T-cell (primary cell): ENCODE results near the gene DSG4. TPM values are rescaled to one million over a fixed set of nuclear protein-coding genes. Genes with fewer than 3 reads are reported as not detected.

ENCODE experiments used
- ATAC-seq, 4 experiments: fragments of 200-7000 bp in 3 of 4; fragments of 150-1000 bp in 1 of 4; cut with Tn5 transposase; replicated peaks in 1 of 4; 1 replicate in 3 of 4; 2 replicates in 1 of 4; pipeline ENCODE4 v1.10.0; 2021; ENCODE audit warnings: moderate library complexity in 3 of 4, mild to moderate bottlenecking in 2 of 4, moderate number of reproducible peaks in 1 of 4
- CTCF ChIA-PET, 2 donors: fragments of 300-600 bp; sonication (Branson Sonifier 250); formaldehyde crosslinking; loops; one replicate each; lab custom pipeline; 2022; ENCODE audit warnings: antibody characterized with exemption in 2 of 2; lab: Charles Lee
- POLR2A ChIA-PET, 2 donors: fragments of 300-600 bp; sonication (Branson Sonifier 250); formaldehyde crosslinking; loops; one replicate each; lab custom pipeline; 2022; ENCODE audit warnings: antibody characterized with exemption in 2 of 2; lab: Charles Lee
- DNase-seq, 35 experiments: peaks; one replicate each; pipeline versions ENCODE4 v3.0.0 to v3.0.0-alpha.2; 2013 to 2023
- H3K27ac ChIP-seq: one replicate; pipeline ENCODE4 v1.5.1; 2013; ENCODE audit warnings: low read length
- H3K27me3 ChIP-seq, 2 experiments: replicated peaks in 1 of 2; 1 replicate in 1 of 2; 2 replicates in 1 of 2; pipeline versions ENCODE4 v1.6.1 to v1.7.0; 2013; ENCODE audit warnings: low read length in 1 of 2, mixed read lengths in 1 of 2; ENCODE audit not compliant: control insufficient read depth in 2 of 2, insufficient read depth in 2 of 2; ENCODE audit errors: extremely low read depth in 1 of 2
- H3K36me3 ChIP-seq, 2 donors: 1 replicate in 1 of 2; 2 replicates in 1 of 2; pipeline versions ENCODE4 v1.6.1 to v1.7.0; 2013; ENCODE audit warnings: low read length in 1 of 2; ENCODE audit not compliant: control insufficient read depth in 2 of 2, insufficient read depth in 1 of 2; ENCODE audit errors: extremely low read depth in 1 of 2
- H3K4me1 ChIP-seq, 2 experiments: 1 replicate in 1 of 2; 2 replicates in 1 of 2; pipeline versions ENCODE4 v1.6.1 to v1.7.0; 2013; ENCODE audit warnings: low read length in 2 of 2, mixed read lengths in 1 of 2; ENCODE audit not compliant: insufficient read depth in 2 of 2, control insufficient read depth in 1 of 2; ENCODE audit errors: extremely low read depth in 1 of 2
- H3K4me3 ChIP-seq, 2 donors: 1 replicate in 1 of 2; 2 replicates in 1 of 2; pipeline versions ENCODE4 v1.5.1 to v1.7.0; 2013; ENCODE audit warnings: mild to moderate bottlenecking in 2 of 2, low read length in 1 of 2, moderate library complexity in 1 of 2; ENCODE audit not compliant: control insufficient read depth in 1 of 2; ENCODE audit errors: extremely low read depth in 1 of 2
- H3K9me3 ChIP-seq: 2 replicates; pipeline ENCODE4 v1.7.0; 2013
- H3K27ac Mint-ChIP-seq, 2 donors: one replicate each; pipeline ENCODE4 v1.8.0; 2020 to 2021; ENCODE audit warnings: mild to moderate bottlenecking in 2 of 2, mixed read lengths in 2 of 2
- H3K27me3 Mint-ChIP-seq, 2 donors: one replicate each; pipeline ENCODE4 v1.8.0; 2021 to 2022; ENCODE audit warnings: mixed read lengths in 2 of 2
- H3K36me3 Mint-ChIP-seq: one replicate; pipeline ENCODE4 v1.8.0; 2021; ENCODE audit warnings: mixed read lengths
- H3K4me1 Mint-ChIP-seq, 3 donors: one replicate each; pipeline ENCODE4 v1.8.0; 2020 to 2022; ENCODE audit warnings: mixed read lengths in 3 of 3, mild to moderate bottlenecking in 1 of 3
- H3K4me3 Mint-ChIP-seq, 3 donors: one replicate each; pipeline ENCODE4 v1.8.0; 2020 to 2022; ENCODE audit warnings: mild to moderate bottlenecking in 3 of 3, mixed read lengths in 3 of 3, moderate library complexity in 3 of 3
- H3K9me3 Mint-ChIP-seq, 3 donors: one replicate each; pipeline ENCODE4 v1.8.0; 2020 to 2022; ENCODE audit warnings: mixed read lengths in 3 of 3
- WGBS: methylation state at CpG from one replicate; pipeline ENCODE4 v1.1.5; 2013; ENCODE audit warnings: missing lambda C conversion rate; ENCODE audit not compliant: insufficient coverage; 5-methylcytosine and 5-hydroxymethylcytosine counted together
- total RNA-seq, 35 experiments: library from RNA in 6 of 35; stranded (reverse) in 6 of 35; fragments of 120-200 nt in 1 of 35; gene quantifications; one replicate each; pipeline versions ENCODE4 v1.2.1 to v1.2.4 and lab custom pipeline; 2013 to 2026

DSG4 gene
- total RNA-seq, 5 donors from 2014 or later (not counting 1 experiment from before 2014, with no cell fraction given): not detected

DNA sequence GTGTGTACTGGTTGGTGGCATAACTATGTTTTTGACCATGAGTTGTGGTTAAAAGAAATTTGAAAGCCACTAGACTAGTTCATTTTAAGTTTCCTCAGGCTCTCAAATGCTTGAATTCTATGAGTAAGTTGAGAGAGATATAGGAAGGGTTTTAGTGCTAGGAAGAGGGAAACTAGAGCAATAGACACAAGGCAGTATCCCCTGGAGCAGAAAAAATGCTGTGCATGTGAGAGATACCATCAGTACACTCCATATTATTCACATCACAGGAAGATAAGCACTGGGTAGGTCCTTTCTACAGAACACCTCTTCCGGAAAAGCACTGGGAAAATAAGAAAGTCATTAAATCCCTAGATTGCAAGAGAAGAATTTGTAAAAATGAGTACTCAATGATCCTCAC is 51.6 kb downstream of the DSG4 start:
- H3K27me3 ChIP-seq: no peaks in the 10 kb centered on the region
- H3K4me3 ChIP-seq: no peak overlapping the region
- DNase-seq (no peak), ATAC-seq (no peak)
- POLR2A ChIA-PET: no interaction called here
- no peaks in the 10 kb centered on the region for H3K36me3 ChIP-seq
- WGBS: no CpG with 5 or more reads among the region's 1 CpG
- H3K4me3 Mint-ChIP-seq: no peak overlapping the region
- H3K27ac ChIP-seq: no peak overlapping the region
- H3K4me1 ChIP-seq: no peaks in the 10 kb centered on the region
- CTCF ChIA-PET: no interaction called here
- peaks cover 0 to 5% of the 10 kb centered on the region in 2 donors for H3K27me3 Mint-ChIP-seq
- no peaks in the 10 kb centered on the region for H3K36me3 Mint-ChIP-seq
- H3K4me1 Mint-ChIP-seq: no peaks in the 10 kb centered on the region
- no peak overlapping the region for H3K27ac Mint-ChIP-seq
- peaks cover 4% of the 10 kb centered on the region for H3K9me3 ChIP-seq
- H3K9me3 Mint-ChIP-seq: peaks cover 0 to 12% (median 0%) of the 10 kb centered on the region in 3 donors

DNA sequence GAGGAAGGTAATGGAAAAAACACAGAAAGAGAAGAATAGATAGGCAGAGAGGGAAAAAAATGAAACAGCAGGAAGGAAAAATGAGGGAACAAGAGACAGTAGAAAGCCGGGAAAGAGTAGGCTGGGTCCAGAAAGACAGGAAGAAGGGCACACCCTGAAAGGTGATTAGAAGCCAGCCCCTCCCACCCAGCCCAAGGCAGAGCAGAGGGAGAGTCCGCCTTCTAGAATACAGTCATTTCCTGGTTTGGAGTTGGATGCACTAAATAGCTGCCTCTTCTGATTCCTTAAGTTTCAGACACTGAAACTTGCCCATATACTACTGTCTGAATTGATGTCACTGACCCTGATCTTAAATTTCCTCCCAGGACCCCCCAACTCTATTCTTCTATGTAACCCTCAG is 53.0 kb downstream of the DSG4 start:
- ChIA-PET POLR2A (no interaction called here), CTCF (no interaction called here)
- Mint-ChIP-seq H3K36me3 (no peaks in the 10 kb centered on the region), H3K27me3 (peaks cover 0 to 5% of the 10 kb centered on the region in 2 donors), H3K4me3 (no peak overlapping the region), H3K4me1 (no peaks in the 10 kb centered on the region), H3K9me3 (peaks cover 0 to 19% (median 0%) of the 10 kb centered on the region in 3 donors), H3K27ac (no peak overlapping the region)
- no peaks in the 10 kb centered on the region for H3K27me3 ChIP-seq
- DNase-seq: no peak
- no peaks in the 10 kb centered on the region for H3K4me1 ChIP-seq
- H3K9me3 ChIP-seq: peaks cover 4% of the 10 kb centered on the region
- H3K27ac ChIP-seq: no peak overlapping the region
- no peaks in the 10 kb centered on the region for H3K36me3 ChIP-seq
- no CpG with 5 or more reads among the region's 2 CpGs for WGBS
- no peak overlapping the region for H3K4me3 ChIP-seq
- ATAC-seq: no peak

DNA sequence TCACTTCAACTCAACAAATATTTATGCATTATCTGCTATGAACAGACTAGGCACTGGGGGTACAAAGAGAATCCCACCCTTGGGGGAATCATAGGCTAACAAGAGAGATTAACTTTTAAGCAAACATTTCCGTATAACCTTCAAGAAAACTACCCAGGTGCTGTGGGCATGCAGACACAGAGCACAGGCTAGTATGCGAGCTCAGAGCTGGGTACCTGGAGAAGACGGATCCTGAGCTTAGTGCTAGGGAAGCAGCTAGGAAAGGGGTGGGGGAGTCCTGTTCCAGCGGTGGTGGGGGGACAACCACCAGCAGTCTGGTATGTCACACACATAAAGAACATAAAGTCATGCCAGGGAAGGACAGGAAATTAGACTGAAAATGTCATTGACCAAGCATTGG is 53.5 kb downstream of the DSG4 start:
- Histone ChIP-seq H3K4me3 (no peak overlapping the region), H3K9me3 (peaks cover 4% of the 10 kb centered on the region), H3K27me3 (no peaks in the 10 kb centered on the region), H3K27ac (no peak overlapping the region), H3K36me3 (no peaks in the 10 kb centered on the region), H3K4me1 (no peaks in the 10 kb centered on the region)
- Mint-ChIP-seq H3K4me1 (no peaks in the 10 kb centered on the region), H3K4me3 (no peak overlapping the region), H3K27ac (no peak overlapping the region), H3K36me3 (no peaks in the 10 kb centered on the region), H3K9me3 (peaks cover 0 to 23% (median 0%) of the 10 kb centered on the region in 3 donors), H3K27me3 (peaks cover 0 to 5% of the 10 kb centered on the region in 2 donors)
- ATAC-seq: no peak
- DNase-seq: no peak
- ChIA-PET CTCF (interaction anchor here in 1 of 2 donors (1.1 kb wide), 1 partner anchor 10 kb away, joined by 3 read pairs; no protein-coding TSS in a partner anchor), POLR2A (no interaction called here)
- 100% methylated on average over 1 of the region's 4 CpGs for WGBS

DNA sequence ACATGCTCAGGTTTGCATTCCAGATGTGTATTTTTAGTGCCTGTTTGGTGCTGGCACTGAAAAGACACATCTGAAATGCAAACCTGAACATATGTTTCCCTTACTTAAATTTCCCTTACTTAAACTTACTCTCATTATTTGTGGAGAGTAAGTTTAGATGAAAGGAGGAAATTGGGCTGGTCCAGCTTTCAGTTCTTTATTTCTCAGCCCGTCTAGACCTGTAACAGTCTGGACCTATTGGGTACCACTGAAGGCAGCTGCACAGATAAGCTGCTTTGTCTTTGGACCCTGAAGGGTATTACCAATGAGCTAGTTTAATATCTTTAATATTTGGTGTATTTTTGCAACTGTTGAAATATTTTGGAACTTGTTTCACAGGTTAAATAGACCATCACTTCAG is 54.0 kb downstream of the DSG4 start:
- Histone ChIP-seq H3K9me3 (peaks cover 4% of the 10 kb centered on the region), H3K27ac (no peak overlapping the region), H3K27me3 (no peaks in the 10 kb centered on the region), H3K4me3 (no peak overlapping the region), H3K4me1 (no peaks in the 10 kb centered on the region), H3K36me3 (no peaks in the 10 kb centered on the region)
- CTCF ChIA-PET: interaction anchor here in 1 of 2 donors (0.6 to 1.1 kb wide), 2 partner anchors 10 to 131 kb away, joined by 3 read pairs; no protein-coding TSS in a partner anchor
- ATAC-seq (no peak), DNase-seq (no peak)
- peaks cover 0 to 5% of the 10 kb centered on the region in 2 donors for H3K27me3 Mint-ChIP-seq
- POLR2A ChIA-PET: no interaction called here
- no peak overlapping the region for H3K27ac Mint-ChIP-seq
- H3K36me3 Mint-ChIP-seq: no peaks in the 10 kb centered on the region
- no peaks in the 10 kb centered on the region for H3K4me1 Mint-ChIP-seq
- 50% methylated on average over 1 of the region's 1 CpG for WGBS
- H3K9me3 Mint-ChIP-seq: peaks cover 0 to 23% (median 0%) of the 10 kb centered on the region in 3 donors
- no peak overlapping the region for H3K4me3 Mint-ChIP-seq

DNA sequence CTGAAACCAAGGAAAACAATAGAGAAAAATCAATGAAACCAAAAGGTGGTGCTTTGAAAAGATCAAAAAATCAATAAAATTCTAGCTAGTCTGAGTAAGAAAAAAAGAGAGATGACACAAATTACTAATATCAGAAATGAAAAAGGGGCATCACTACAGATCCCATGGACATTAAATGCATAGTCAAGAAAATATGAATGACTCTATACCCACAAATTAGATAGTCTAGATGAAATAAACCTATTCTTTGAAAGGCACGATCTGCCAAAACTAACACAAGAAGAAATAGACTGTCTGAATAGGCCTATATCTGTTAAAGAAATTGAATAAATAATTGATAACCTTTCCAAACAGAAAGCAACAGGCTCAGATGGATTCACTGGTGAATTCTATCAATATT is 55.7 kb downstream of the DSG4 start:
- no CpG with 5 or more reads among the region's 1 CpG for WGBS
- Histone ChIP-seq H3K27ac (no peak overlapping the region), H3K36me3 (no peaks in the 10 kb centered on the region), H3K4me1 (no peaks in the 10 kb centered on the region), H3K9me3 (peaks cover 4% of the 10 kb centered on the region), H3K4me3 (no peak overlapping the region), H3K27me3 (no peaks in the 10 kb centered on the region)
- no peaks in the 10 kb centered on the region for H3K36me3 Mint-ChIP-seq
- ChIA-PET POLR2A (no interaction called here), CTCF (no interaction called here)
- H3K9me3 Mint-ChIP-seq: peaks cover 0 to 23% (median 0%) of the 10 kb centered on the region in 3 donors
- H3K27ac Mint-ChIP-seq: no peak overlapping the region
- no peak for DNase-seq
- ATAC-seq: no peak
- no peaks in the 10 kb centered on the region for H3K4me1 Mint-ChIP-seq
- H3K27me3 Mint-ChIP-seq: peaks cover 0 to 5% of the 10 kb centered on the region in 2 donors
- H3K4me3 Mint-ChIP-seq: no peak overlapping the region

DNA sequence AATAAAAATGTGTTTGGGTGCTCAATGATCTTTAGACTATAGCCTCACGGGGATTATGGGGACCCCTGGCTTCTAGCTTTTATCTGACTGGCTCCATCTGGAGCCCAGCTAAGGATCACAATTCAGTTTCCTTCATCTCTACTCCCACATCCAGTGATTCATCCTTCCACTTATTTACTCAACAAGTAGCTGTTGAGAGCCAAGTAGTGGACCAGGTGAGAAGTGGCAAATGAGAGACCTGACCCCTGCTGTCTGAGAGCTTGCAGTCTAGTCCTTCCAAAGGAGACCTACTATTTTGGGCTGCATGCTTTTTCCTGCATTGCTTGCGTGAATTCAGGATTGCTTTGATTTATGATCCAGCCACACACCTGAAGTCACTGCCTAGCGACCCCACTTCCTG is 60.2 kb downstream of the DSG4 start:
- peaks cover 0 to 1% of the 10 kb centered on the region in 2 donors for H3K27me3 Mint-ChIP-seq
- DNase-seq (no peak), ATAC-seq (no peak)
- 61% methylated on average over 3 of the region's 3 CpGs for WGBS
- no peak overlapping the region for H3K4me3 Mint-ChIP-seq
- H3K4me3 ChIP-seq: no peak overlapping the region
- ChIA-PET CTCF (no interaction called here), POLR2A (no interaction called here)
- H3K9me3 ChIP-seq: peaks cover 4% of the 10 kb centered on the region
- no peaks in the 10 kb centered on the region for H3K36me3 ChIP-seq
- no peak overlapping the region for H3K27ac Mint-ChIP-seq
- peaks cover 0 to 14% (median 0%) of the 10 kb centered on the region in 3 donors for H3K9me3 Mint-ChIP-seq
- H3K4me1 Mint-ChIP-seq: no peaks in the 10 kb centered on the region
- no peaks in the 10 kb centered on the region for H3K27me3 ChIP-seq
- no peaks in the 10 kb centered on the region for H3K4me1 ChIP-seq
- no peak overlapping the region for H3K27ac ChIP-seq
- no peaks in the 10 kb centered on the region for H3K36me3 Mint-ChIP-seq

DNA sequence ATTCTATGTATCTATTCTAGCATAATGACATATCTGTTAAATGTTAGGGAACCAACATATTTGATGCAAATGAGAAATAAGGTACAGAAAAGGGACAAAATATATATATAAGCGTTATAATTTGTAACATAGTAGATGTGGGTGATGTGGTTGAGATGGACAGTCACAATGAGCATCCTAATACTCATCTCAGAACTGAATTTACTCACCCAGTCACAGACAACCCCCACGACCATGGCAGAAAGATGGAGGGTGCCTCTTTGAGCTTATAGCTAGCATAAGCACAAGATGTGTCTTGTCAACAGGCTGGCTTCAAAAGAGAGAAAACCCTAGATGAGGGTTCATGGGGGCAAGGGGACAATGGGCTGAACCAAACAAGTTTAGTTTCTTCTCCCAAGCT is 61.8 kb downstream of the DSG4 start:
- Mint-ChIP-seq H3K9me3 (peaks cover 0 to 11% (median 0%) of the 10 kb centered on the region in 3 donors), H3K4me1 (no peaks in the 10 kb centered on the region), H3K36me3 (no peaks in the 10 kb centered on the region), H3K27ac (no peak overlapping the region), H3K4me3 (no peak overlapping the region), H3K27me3 (no peaks in the 10 kb centered on the region)
- ATAC-seq: no peak
- POLR2A ChIA-PET: interaction anchor here in 1 of 2 donors (0.6 kb wide), 1 partner anchor 180 kb away, joined by 10 read pairs; no protein-coding TSS in a partner anchor
- Histone ChIP-seq H3K4me3 (no peak overlapping the region), H3K27ac (no peak overlapping the region), H3K9me3 (no peaks in the 10 kb centered on the region), H3K4me1 (no peaks in the 10 kb centered on the region), H3K27me3 (no peaks in the 10 kb centered on the region), H3K36me3 (no peaks in the 10 kb centered on the region)
- WGBS: no CpG with 5 or more reads among the region's 2 CpGs
- CTCF ChIA-PET: no interaction called here
- no peak for DNase-seq
